Progenitor cell of endocrine pancreas (in vitro differentiated cells): ENCODE data around the gene TMEM209. TPM values are rescaled to one million over a fixed set of nuclear protein-coding genes. Genes with fewer than 3 reads are reported as not detected.

Experiments
- DNase-seq: peaks from one replicate; pipeline ENCODE4 v3.0.0; 2021; ENCODE audit warnings: low spot score; ENCODE audit not compliant: unreplicated experiment
- H3K27ac Mint-ChIP-seq: 2 replicates; pipeline ENCODE4 v1.8.0; 2021; ENCODE audit warnings: mild to moderate bottlenecking, moderate library complexity, mixed read lengths
- H3K27me3 Mint-ChIP-seq: 2 replicates; pipeline ENCODE4 v1.8.0; 2021; ENCODE audit warnings: mixed read lengths
- H3K36me3 Mint-ChIP-seq: 2 replicates; pipeline ENCODE4 v1.8.0; 2022; ENCODE audit warnings: mixed read lengths; ENCODE audit not compliant: insufficient read depth
- H3K4me1 Mint-ChIP-seq: 2 replicates; pipeline ENCODE4 v1.8.0; 2021; ENCODE audit warnings: low read depth, mixed read lengths
- H3K4me3 Mint-ChIP-seq: 2 replicates; pipeline ENCODE4 v1.8.0; 2021; ENCODE audit warnings: low read depth, mild to moderate bottlenecking, moderate library complexity, mixed read lengths
- H3K9me3 Mint-ChIP-seq: 2 replicates; pipeline ENCODE4 v1.8.0; 2021; ENCODE audit warnings: low read depth, mixed read lengths
- total RNA-seq: library from RNA; stranded (reverse); gene quantifications from 2 replicates; pipeline ENCODE4 v1.2.1, GENCODE V29; 2021
- TF ChIP-seq, protein P1 (sequence below): fragments of 200-600 bp; sonication (generic); IDR thresholded peaks from one replicate; pipeline ENCODE4 v1.5.0; 2021; ENCODE audit warnings: antibody characterized with exemption, mild to moderate bottlenecking; ENCODE audit not compliant: unreplicated experiment

The TMEM209 gene
- total RNA-seq, 1 donor from 2014 or later, result 29.2 TPM

DNA sequence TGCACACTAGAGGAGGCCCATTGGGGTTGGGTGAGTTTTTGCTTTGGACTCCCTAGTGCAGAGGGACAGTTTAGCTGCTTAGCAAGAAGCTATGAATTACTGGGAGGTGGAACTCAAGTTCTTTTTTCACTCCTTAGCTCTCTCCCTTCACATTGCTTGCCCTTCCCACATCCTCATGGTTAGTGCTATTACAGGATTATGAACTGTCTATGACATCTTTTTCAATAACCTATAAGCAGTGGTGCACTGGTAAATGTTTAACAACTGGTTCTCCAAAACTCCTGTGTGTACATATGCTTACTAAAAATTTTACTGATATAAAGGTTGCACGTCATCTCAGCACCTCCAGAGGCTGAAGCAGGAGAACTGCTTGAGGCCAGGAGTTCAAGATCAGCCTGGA is 8.6 kb upstream of the TMEM209 start:
- Mint-ChIP-seq H3K27me3 (no peaks in the 10 kb centered on the region), H3K9me3 (no peaks in the 10 kb centered on the region), H3K4me3 (no peak overlapping the region), H3K4me1 (no peaks in the 10 kb centered on the region), H3K27ac (no peak overlapping the region), H3K36me3 (no peaks in the 10 kb centered on the region)
- TF ChIP-seq, protein P1, sequence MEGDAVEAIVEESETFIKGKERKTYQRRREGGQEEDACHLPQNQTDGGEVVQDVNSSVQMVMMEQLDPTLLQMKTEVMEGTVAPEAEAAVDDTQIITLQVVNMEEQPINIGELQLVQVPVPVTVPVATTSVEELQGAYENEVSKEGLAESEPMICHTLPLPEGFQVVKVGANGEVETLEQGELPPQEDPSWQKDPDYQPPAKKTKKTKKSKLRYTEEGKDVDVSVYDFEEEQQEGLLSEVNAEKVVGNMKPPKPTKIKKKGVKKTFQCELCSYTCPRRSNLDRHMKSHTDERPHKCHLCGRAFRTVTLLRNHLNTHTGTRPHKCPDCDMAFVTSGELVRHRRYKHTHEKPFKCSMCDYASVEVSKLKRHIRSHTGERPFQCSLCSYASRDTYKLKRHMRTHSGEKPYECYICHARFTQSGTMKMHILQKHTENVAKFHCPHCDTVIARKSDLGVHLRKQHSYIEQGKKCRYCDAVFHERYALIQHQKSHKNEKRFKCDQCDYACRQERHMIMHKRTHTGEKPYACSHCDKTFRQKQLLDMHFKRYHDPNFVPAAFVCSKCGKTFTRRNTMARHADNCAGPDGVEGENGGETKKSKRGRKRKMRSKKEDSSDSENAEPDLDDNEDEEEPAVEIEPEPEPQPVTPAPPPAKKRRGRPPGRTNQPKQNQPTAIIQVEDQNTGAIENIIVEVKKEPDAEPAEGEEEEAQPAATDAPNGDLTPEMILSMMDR, result no peak
- DNase-seq, result no peak

DNA sequence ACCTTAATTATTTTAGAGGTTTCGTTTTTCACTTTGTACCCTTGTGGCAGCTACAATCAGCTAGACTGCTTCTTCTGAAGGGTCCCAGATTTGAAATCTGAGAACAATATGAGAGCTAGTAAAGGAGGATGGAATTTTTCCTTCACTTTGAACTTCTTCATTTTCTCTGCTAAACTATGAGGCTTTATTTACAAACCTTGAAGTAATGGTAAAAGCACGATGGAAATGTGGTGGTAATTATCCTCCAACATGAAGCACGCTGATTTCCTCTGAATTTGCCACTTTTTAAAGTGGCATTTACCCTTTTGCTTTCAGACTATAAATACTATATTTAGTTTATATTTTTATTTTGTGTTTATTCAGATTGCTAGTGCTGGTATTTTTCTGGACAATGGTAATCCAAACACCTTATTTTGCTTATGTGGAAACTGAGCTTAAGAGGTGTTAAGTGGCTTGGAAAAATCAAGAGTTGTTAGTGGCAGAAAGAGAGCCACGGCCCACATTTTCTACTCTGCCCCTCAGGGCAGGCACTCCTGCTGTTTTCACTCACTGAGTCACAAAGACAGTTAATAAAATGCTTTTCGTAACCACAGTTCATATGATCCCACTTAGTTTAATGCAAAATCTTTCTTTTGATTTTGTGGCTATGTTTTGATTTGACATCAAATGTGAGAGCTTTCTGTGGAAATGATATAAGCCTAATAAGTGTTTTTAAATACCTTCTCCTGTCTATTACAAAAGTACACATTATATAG is 5.2 kb upstream of the TMEM209 start:
- H3K4me1 Mint-ChIP-seq, result no peaks in the 10 kb centered on the region
- H3K36me3 Mint-ChIP-seq, result no peaks in the 10 kb centered on the region
- no peaks in the 10 kb centered on the region for H3K9me3 Mint-ChIP-seq
- no peaks in the 10 kb centered on the region for H3K27me3 Mint-ChIP-seq
- no peak for DNase-seq
- TF ChIP-seq, protein P1, result no peak
- H3K27ac Mint-ChIP-seq, result no peak overlapping the region
- H3K4me3 Mint-ChIP-seq, result no peak overlapping the region

DNA sequence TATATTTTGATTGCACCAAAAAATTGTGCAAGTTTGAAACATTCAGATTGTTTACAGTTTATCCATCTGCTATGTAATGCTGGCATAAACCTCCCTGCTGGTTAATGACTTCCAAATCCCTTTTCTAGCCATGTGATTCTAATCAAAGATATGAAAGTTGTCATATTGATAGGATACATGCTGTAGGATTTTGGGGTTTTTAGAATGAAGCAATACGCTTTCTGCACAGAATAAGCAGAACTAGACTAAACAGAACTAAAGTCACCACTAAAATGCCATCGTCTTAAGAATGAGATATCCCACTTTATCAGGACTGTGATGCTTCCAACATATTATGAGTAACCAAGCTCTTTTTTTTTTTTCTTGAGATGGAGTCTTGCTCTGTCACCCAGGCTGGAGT is 3.3 kb upstream of the TMEM209 start:
- H3K36me3 Mint-ChIP-seq, result no peaks in the 10 kb centered on the region
- H3K4me3 Mint-ChIP-seq, result no peak overlapping the region
- no peaks in the 10 kb centered on the region for H3K27me3 Mint-ChIP-seq
- H3K9me3 Mint-ChIP-seq, result no peaks in the 10 kb centered on the region
- peaks cover 4% of the 10 kb centered on the region for H3K4me1 Mint-ChIP-seq
- no peak for DNase-seq
- H3K27ac Mint-ChIP-seq, result no peak overlapping the region
- TF ChIP-seq, protein P1, result no peak

DNA sequence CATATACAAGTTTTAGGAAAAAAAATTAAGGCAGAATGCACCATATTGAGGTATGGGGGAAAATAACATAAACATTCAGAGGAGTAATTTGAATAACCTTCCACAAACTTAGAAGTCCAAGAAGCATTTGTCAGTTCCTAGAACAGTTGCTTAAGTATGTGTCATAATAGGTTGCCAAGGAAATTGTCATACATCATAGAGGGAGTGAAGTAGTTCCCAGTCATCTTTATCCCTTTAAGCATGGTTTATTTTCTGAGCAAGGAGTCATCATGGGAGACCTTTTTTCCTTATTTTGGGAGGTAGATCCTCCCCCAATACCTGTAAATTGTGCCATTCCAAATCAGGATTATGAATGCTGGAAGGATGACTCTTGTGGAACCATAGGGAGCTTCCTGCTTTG is 2.4 kb upstream of the TMEM209 start, which contains the start of gene SSMEM1:
TSS of gene SSMEM1 (plus strand) at position 219 of the 400 bp plus-strand sequence. CDS start at position 270, 51 bp downstream.
- no peak within 1 kb of the TSS for H3K4me3 Mint-ChIP-seq
- no peak within 1 kb of the TSS for H3K27ac Mint-ChIP-seq
- no peak for DNase-seq
- peaks cover 4% of the 10 kb centered on the region for H3K36me3 Mint-ChIP-seq
- peaks cover 4% of the 10 kb centered on the region for H3K4me1 Mint-ChIP-seq
- no peaks in the 10 kb centered on the region for H3K9me3 Mint-ChIP-seq
- H3K27me3 Mint-ChIP-seq, result no peaks in the 10 kb centered on the region
- TF ChIP-seq, protein P1, result no peak

DNA sequence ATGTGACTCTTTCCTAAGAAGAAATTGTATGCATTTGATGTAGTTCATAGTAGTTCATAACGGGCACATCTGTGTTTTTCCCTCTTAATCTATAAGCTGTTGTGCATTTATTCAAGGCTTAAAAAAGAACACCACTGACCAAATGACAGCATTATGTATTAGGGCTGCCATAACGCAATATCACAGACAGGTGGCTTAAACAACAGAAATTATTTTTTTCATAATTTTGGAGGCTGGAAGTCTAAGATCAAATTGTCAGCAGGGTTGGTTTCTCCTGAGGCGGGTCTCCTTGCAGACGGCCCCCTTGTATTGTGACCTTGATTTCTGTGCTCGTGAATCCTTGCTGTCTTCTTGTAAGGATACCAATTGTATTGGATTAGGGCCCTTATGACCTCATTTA is 1.8 kb upstream of the TMEM209 start:
- H3K27me3 Mint-ChIP-seq, result no peaks in the 10 kb centered on the region
- peaks cover 4% of the 10 kb centered on the region for H3K4me1 Mint-ChIP-seq
- H3K27ac Mint-ChIP-seq, result no peak overlapping the region
- H3K9me3 Mint-ChIP-seq, result no peaks in the 10 kb centered on the region
- peaks cover 4% of the 10 kb centered on the region for H3K36me3 Mint-ChIP-seq
- DNase-seq, result no peak
- no peak overlapping the region for H3K4me3 Mint-ChIP-seq
- TF ChIP-seq, protein P1, result no peak
